PC-9 (cell line): ENCODE measurements around the gene PDE3A. TPM values are rescaled to one million over a fixed set of nuclear protein-coding genes. Genes with fewer than 3 reads are reported as not detected.

Source experiments
- BruUV-seq: library from RNA; stranded (reverse); fragments of 400-500 nt; replicated peaks from 2 replicates; lab custom pipeline; 2021; lab: Mats Ljungman, UMichigan
- CTCF ChIA-PET: fragments of 300-600 bp; sonication (Branson Sonifier 250); formaldehyde crosslinking; loops from one replicate; lab custom pipeline; 2022; ENCODE audit warnings: antibody characterized with exemption; lab: Charles Lee
- POLR2A ChIA-PET: fragments of 300-600 bp; sonication (Branson Sonifier 250); formaldehyde crosslinking; loops from one replicate; lab custom pipeline; 2022; ENCODE audit warnings: antibody characterized with exemption; ENCODE audit not compliant: unreplicated experiment; lab: Charles Lee
- DNase-seq, 2 experiments: peaks; one replicate each; pipeline versions ENCODE4 v3.0.0 to v3.0.0-alpha.2; 2015 to 2022; ENCODE audit warnings: mixed read lengths in 1 of 2
- H2AFZ ChIP-seq: fragments of 200-600 bp; sonication (generic); 2 replicates; pipeline ENCODE4 v1.8.1; 2017; ENCODE audit warnings: antibody characterized with exemption
- H3F3A ChIP-seq: fragments of 200-600 bp; sonication (generic); 2 replicates; pipeline ENCODE4 v1.8.1; 2017; ENCODE audit warnings: antibody characterized with exemption, mild to moderate bottlenecking, low read depth; ENCODE audit not compliant: insufficient read depth
- H3K27ac ChIP-seq: fragments of 200-600 bp; sonication (generic); 2 replicates; pipeline ENCODE4 v1.6.1; 2016; ENCODE audit warnings: mixed run types
- H3K27me3 ChIP-seq: fragments of 200-600 bp; sonication (generic); 2 replicates; pipeline ENCODE4 v1.6.1; 2016; ENCODE audit warnings: low read depth, mixed run types; ENCODE audit not compliant: insufficient read depth
- H3K36me3 ChIP-seq: fragments of 200-600 bp; sonication (generic); 2 replicates; pipeline ENCODE4 v1.6.1; 2016; ENCODE audit warnings: low read depth, mixed run types
- H3K4me1 ChIP-seq: fragments of 200-600 bp; sonication (generic); replicated peaks from 2 replicates; pipeline ENCODE4 v1.6.1; 2016; ENCODE audit warnings: mixed run types; ENCODE audit not compliant: insufficient read depth
- H3K4me2 ChIP-seq: fragments of 200-600 bp; sonication (generic); 2 replicates; pipeline ENCODE4 v1.6.1; 2017; ENCODE audit warnings: mixed run types
- H3K4me3 ChIP-seq: fragments of 200-600 bp; sonication (generic); 2 replicates; pipeline ENCODE4 v1.6.1; 2016; ENCODE audit warnings: mixed run types
- H3K79me2 ChIP-seq: fragments of 200-600 bp; sonication (generic); 2 replicates; pipeline ENCODE4 v1.6.1; 2017; ENCODE audit warnings: low read depth, mixed run types
- H3K9me2 ChIP-seq: fragments of 200-600 bp; sonication (generic); 2 replicates; pipeline ENCODE4 v1.8.1; 2017; ENCODE audit warnings: mild to moderate bottlenecking; ENCODE audit not compliant: insufficient read depth
- H3K9me3 ChIP-seq: fragments of 200-600 bp; sonication (generic); 2 replicates; pipeline ENCODE4 v1.8.1; 2016; ENCODE audit warnings: low read depth; ENCODE audit not compliant: insufficient read depth
- H4K20me1 ChIP-seq: fragments of 200-600 bp; sonication (generic); 2 replicates; pipeline ENCODE4 v1.8.1; 2017; ENCODE audit not compliant: insufficient read depth
- CTCF ChIP-seq: fragments of 200-600 bp; sonication (generic); conservative IDR thresholded peaks from 2 replicates; pipeline ENCODE4 v1.6.1; 2017; ENCODE audit warnings: mixed run types, antibody characterized with exemption, mild to moderate bottlenecking, moderate library complexity
- EZH2 ChIP-seq: fragments of 200-600 bp; sonication (generic); IDR thresholded peaks from 2 replicates; pipeline ENCODE4 v1.8.0; 2017; ENCODE audit warnings: antibody characterized with exemption, low read depth
- intact Hi-C: fragments of 100-400 bp; cut with micrococcal nuclease; formaldehyde crosslinking; loops from one replicate; pipeline ENCODE4 v1.10.0; 2022; ENCODE audit not compliant: unreplicated experiment
- total RNA-seq: library from RNA; stranded (reverse); gene quantifications from 2 replicates; pipeline ENCODE4 v1.2.3, GENCODE V29; 2021

PDE3A gene
- total RNA-seq, 1 experiment from 2014 or later: not detected

GRCh38 chr12:20339060-20339459 lies 29.3 kb upstream of the PDE3A start:
- DNase-seq: no peak
- Histone ChIP-seq H3K4me3 (no peak overlapping the region), H3K9me2 (no peaks in the 10 kb centered on the region), H3K9me3 (no peaks in the 10 kb centered on the region), H3K27ac (no peak overlapping the region), H3F3A (no peaks in the 10 kb centered on the region), H3K36me3 (no peaks in the 10 kb centered on the region), H2AFZ (no peak overlapping the region), H3K4me2 (no peak overlapping the region), H3K79me2 (no peaks in the 10 kb centered on the region), H4K20me1 (no peaks in the 10 kb centered on the region), H3K4me1 (no peaks in the 10 kb centered on the region), H3K27me3 (no peaks in the 10 kb centered on the region)
- TF ChIP-seq CTCF (no peak), EZH2 (no peak)
- intact Hi-C loops: no loop called here
- BruUV-seq: no TSS peak
- CTCF ChIA-PET: no interaction called here
- POLR2A ChIA-PET: interaction anchor here (0.7 kb wide), 1 partner anchor 1031 kb away, joined by 4 read pairs; no protein-coding TSS in a partner anchor

- Histone ChIP-seq H3K27ac (no peak overlapping the region), H3K36me3 (no peaks in the 10 kb centered on the region), H3K4me3 (no peak overlapping the region), H4K20me1 (no peaks in the 10 kb centered on the region), H3K27me3 (no peaks in the 10 kb centered on the region), H3K4me1 (no peaks in the 10 kb centered on the region), H3K9me3 (no peaks in the 10 kb centered on the region), H3K9me2 (no peaks in the 10 kb centered on the region), H3K4me2 (no peak overlapping the region), H3K79me2 (no peaks in the 10 kb centered on the region), H3F3A (no peaks in the 10 kb centered on the region), H2AFZ (no peak overlapping the region)
- intact Hi-C loops: no loop called here
- BruUV-seq: no TSS peak
- TF ChIP-seq EZH2 (no peak), CTCF (no peak)
- ChIA-PET CTCF (no interaction called here), POLR2A (no interaction called here)
- no peak for DNase-seq
Observed at GRCh38 chr12:20342111-20342510, 26.2 kb upstream of the PDE3A start.

- H3K9me2 ChIP-seq: no peaks in the 10 kb centered on the region
- H3K4me3 ChIP-seq: no peak overlapping the region
- no peaks in the 10 kb centered on the region for H3K36me3 ChIP-seq
- no peak overlapping the region for H3K27ac ChIP-seq
- no peaks in the 10 kb centered on the region for H4K20me1 ChIP-seq
- H3F3A ChIP-seq: no peaks in the 10 kb centered on the region
- no TSS peak for BruUV-seq
- H3K4me1 ChIP-seq: no peaks in the 10 kb centered on the region
- POLR2A ChIA-PET: interaction anchor here (0.7 kb wide), 1 partner anchor 1236 kb away, joined by 3 read pairs; no protein-coding TSS in a partner anchor
- no peaks in the 10 kb centered on the region for H3K27me3 ChIP-seq
- no peak for TF ChIP-seq CTCF
- TF ChIP-seq EZH2: no peak
- H3K4me2 ChIP-seq: no peak overlapping the region
- H2AFZ ChIP-seq: no peak overlapping the region
- CTCF ChIA-PET: no interaction called here
- no peaks in the 10 kb centered on the region for H3K9me3 ChIP-seq
- intact Hi-C loops: no loop called here
- no peak for DNase-seq
- H3K79me2 ChIP-seq: no peaks in the 10 kb centered on the region
Observed at GRCh38 chr12:20345866-20346265, 22.5 kb upstream of the PDE3A start.
